Aorta (tissue), 5 donors: ENCODE results near the gene CFAP65. TPM values are rescaled to one million over a fixed set of nuclear protein-coding genes. Genes with fewer than 3 reads are reported as not detected.
A peak's percentile ranks its signal among the peaks of the same experiment; 100 is the strongest.

ENCODE experiments used
- ATAC-seq: fragments of 200-7000 bp; cut with Tn5 transposase; one replicate; pipeline ENCODE4 v1.9.1; 2022; ENCODE audit warnings: moderate library complexity; ENCODE audit not compliant: low FRiP score
- DNase-seq, 2 donors: peaks; one replicate each; pipeline ENCODE4 v3.0.0-alpha.2; 2020
- H3K27ac ChIP-seq, 2 donors: one replicate each; pipeline ENCODE4 v1.5.1; 2013; ENCODE audit warnings: low read length in 2 of 2, mild to moderate bottlenecking in 2 of 2, moderate library complexity in 2 of 2, control low read depth in 1 of 2, inconsistent platforms in 1 of 2, low read depth in 1 of 2
- H3K27me3 ChIP-seq, 2 donors: one replicate each; pipeline ENCODE4 v1.6.1; 2013; ENCODE audit warnings: control low read depth in 1 of 2, low read length in 1 of 2, mild to moderate bottlenecking in 1 of 2, moderate library complexity in 1 of 2; ENCODE audit not compliant: insufficient read depth in 2 of 2, control insufficient read depth in 1 of 2
- H3K36me3 ChIP-seq, 2 donors: one replicate each; pipeline ENCODE4 v1.6.1; 2013; ENCODE audit warnings: control low read depth in 1 of 2, low read length in 1 of 2, mild to moderate bottlenecking in 1 of 2; ENCODE audit not compliant: insufficient read depth in 2 of 2, control insufficient read depth in 1 of 2
- H3K4me1 ChIP-seq, 2 donors: one replicate each; pipeline ENCODE4 v1.6.1; 2013; ENCODE audit warnings: low read length in 2 of 2, control low read depth in 1 of 2, mild to moderate bottlenecking in 1 of 2, moderate library complexity in 1 of 2; ENCODE audit not compliant: insufficient read depth in 2 of 2, control insufficient read depth in 1 of 2
- H3K4me3 ChIP-seq, 2 donors: one replicate each; pipeline ENCODE4 v1.5.1; 2013; ENCODE audit warnings: low read length in 2 of 2, control low read depth in 1 of 2, mild to moderate bottlenecking in 1 of 2
- H3K9me3 ChIP-seq: one replicate; pipeline ENCODE4 v1.6.1; 2013; ENCODE audit warnings: mild to moderate bottlenecking, low read length; ENCODE audit not compliant: control insufficient read depth
- WGBS, 2 donors: extraction: QIAGEN DNeasy Blood & Tissue Kit; methylation state at CpG; one replicate each; pipeline ENCODE4 v1.1.7; 2013; 5-methylcytosine and 5-hydroxymethylcytosine counted together
- intact Hi-C, 2 donors: fragments of 100-400 bp; cut with DNase I; formaldehyde crosslinking; loops; one replicate each; pipeline versions ENCODE4 v1.14.2 to v1.15.0; 2022
- long read RNA-seq, 2 donors: library from polyadenylated mRNA; unstranded; transcript quantifications; one replicate each; pipeline ENCODE4 v2.0.0, GENCODE V29; 2020 to 2021
- polyA plus RNA-seq, 2 donors: library from polyadenylated mRNA; stranded (reverse); fragments of 200-250 nt; gene quantifications; one replicate each; pipeline ENCODE4 v1.2.3, GENCODE V29; 2013
- total RNA-seq, 2 donors: library from RNA; stranded (reverse); fragmentation: NEBNext Ultra II Directional; extraction: Animal tissue kit (Norgen Biotek cat#: 25700); gene quantifications; one replicate each; pipeline ENCODE4 v1.2.1, GENCODE V29; 2021
- donor health status: healthy with polysubstance abuse.
- donor health status: Bipolar disorder and iron deficiency.
- donor health status: DM: no; HTN: no; CAD: no.
- donor health status: DM: no; HTN: no; CAD: no.
- donor health status: DM: yes; HTN: yes; CAD: no.

CFAP65 gene
- total RNA-seq (not detected), polyA plus RNA-seq (under 1 TPM in 1 of 2 donors, not detected in 1; 0.15 TPM)
- long read RNA-seq, donor 1: 0 reads
- long read RNA-seq, donor 2: 0 reads

- no peaks in the 10 kb centered on the region for H3K4me1 ChIP-seq
- no peak within 1 kb of the TSS for H3K4me3 ChIP-seq
- no peak within 1 kb of the TSS for H3K27ac ChIP-seq
- H3K9me3 ChIP-seq: no peaks in the 10 kb centered on the region
- no peaks in the 10 kb centered on the region for H3K27me3 ChIP-seq
- intact Hi-C loops: no loop called here
- ATAC-seq: no peak
- WGBS, 2 donors: 2% methylated on average over 21 of the region's 21 CpGs
- peak in 1 of 2 donors; percentile 64 for DNase-seq
- H3K36me3 ChIP-seq: no peaks in the 10 kb centered on the region
Measured at GRCh38 chr2:219041252-219041651, at the start of gene CFAP65. CFAP65 (minus strand) TSS chr2:219041516; CDS start chr2:219039048, 2,468 bp downstream.

GRCh38 chr2:219090436-219091299 is 49.4 kb upstream of the CFAP65 start:
- DNase-seq: no peak
- H3K4me3 ChIP-seq: no peak overlapping the region
- intact Hi-C loops: no loop called here
- H3K27ac ChIP-seq: no peak overlapping the region
- no peaks in the 10 kb centered on the region for H3K27me3 ChIP-seq
- H3K4me1 ChIP-seq: no peaks in the 10 kb centered on the region
- ATAC-seq: no peak
- 73 to 82% methylated on average over 4 of the region's 4 CpGs for WGBS, 2 donors
- no peaks in the 10 kb centered on the region for H3K36me3 ChIP-seq
- H3K9me3 ChIP-seq: no peaks in the 10 kb centered on the region

GRCh38 chr2:219089330-219089729 is 48.0 kb upstream of the CFAP65 start:
- no peaks in the 10 kb centered on the region for H3K27me3 ChIP-seq
- H3K27ac ChIP-seq: no peak overlapping the region
- no peaks in the 10 kb centered on the region for H3K4me1 ChIP-seq
- no peaks in the 10 kb centered on the region for H3K9me3 ChIP-seq
- no peaks in the 10 kb centered on the region for H3K36me3 ChIP-seq
- intact Hi-C loops: no loop called here
- ATAC-seq (no peak), DNase-seq (no peak)
- WGBS, 2 donors: 97% methylated on average over 4 of the region's 4 CpGs
- H3K4me3 ChIP-seq: no peak overlapping the region

GRCh38 chr2:219087848-219088247 is 46.5 kb upstream of the CFAP65 start:
- DNase-seq (no peak), ATAC-seq (no peak)
- no peaks in the 10 kb centered on the region for H3K27me3 ChIP-seq
- no peak overlapping the region for H3K27ac ChIP-seq
- no peak overlapping the region for H3K4me3 ChIP-seq
- 95 to 97% methylated on average over 1 of the region's 1 CpG for WGBS, 2 donors
- H3K4me1 ChIP-seq: no peaks in the 10 kb centered on the region
- H3K9me3 ChIP-seq: no peaks in the 10 kb centered on the region
- H3K36me3 ChIP-seq: no peaks in the 10 kb centered on the region
- intact Hi-C loops: no loop called here

- Histone ChIP-seq H3K4me3 (no peak overlapping the region), H3K36me3 (no peaks in the 10 kb centered on the region), H3K9me3 (no peaks in the 10 kb centered on the region), H3K27me3 (no peaks in the 10 kb centered on the region), H3K27ac (no peak overlapping the region), H3K4me1 (no peaks in the 10 kb centered on the region)
- ATAC-seq: no peak
- intact Hi-C loops: no loop called here
- 85 to 91% methylated on average over 5 of the region's 5 CpGs for WGBS, 2 donors
- no peak for DNase-seq
Measured at GRCh38 chr2:219087361-219087760, 46.0 kb upstream of the CFAP65 start.

- intact Hi-C loops: no loop called here
- H3K27ac ChIP-seq: no peak overlapping the region
- H3K36me3 ChIP-seq: no peaks in the 10 kb centered on the region
- no peak for DNase-seq
- ATAC-seq: no peak
- no peaks in the 10 kb centered on the region for H3K4me1 ChIP-seq
- no peak overlapping the region for H3K4me3 ChIP-seq
- no peaks in the 10 kb centered on the region for H3K27me3 ChIP-seq
- no peaks in the 10 kb centered on the region for H3K9me3 ChIP-seq
Measured at GRCh38 chr2:219086196-219086595, 44.9 kb upstream of the CFAP65 start.

- H3K27me3 ChIP-seq: no peaks in the 10 kb centered on the region
- H3K27ac ChIP-seq: no peak overlapping the region
- DNase-seq: no peak
- H3K4me3 ChIP-seq: no peak overlapping the region
- H3K9me3 ChIP-seq: no peaks in the 10 kb centered on the region
- H3K36me3 ChIP-seq: no peaks in the 10 kb centered on the region
- intact Hi-C loops: no loop called here
- ATAC-seq: no peak
- no peaks in the 10 kb centered on the region for H3K4me1 ChIP-seq
Measured at GRCh38 chr2:219084791-219085190, 43.5 kb upstream of the CFAP65 start.

GRCh38 chr2:219082332-219082958 is 41.1 kb upstream of the CFAP65 start:
- 77 to 80% methylated on average over 5 of the region's 5 CpGs for WGBS, 2 donors
- Histone ChIP-seq H3K27ac (no peak overlapping the region), H3K36me3 (no peaks in the 10 kb centered on the region), H3K4me3 (no peak overlapping the region), H3K4me1 (no peaks in the 10 kb centered on the region), H3K27me3 (no peaks in the 10 kb centered on the region), H3K9me3 (no peaks in the 10 kb centered on the region)
- ATAC-seq: no peak
- DNase-seq: no peak
- intact Hi-C loops: no loop called here
